22Rv1 (cell line): ENCODE data around the gene SRSF12.

ENCODE experiments used
- H3K27ac ChIP-seq: fragments of 450-650 bp; 2 replicates; pipeline ENCODE4 v1.5.1; 2017
- ZFX ChIP-seq: fragments of 450-650 bp; IDR thresholded peaks from 2 replicates; pipeline ENCODE4 v1.6.1; 2017; ENCODE audit warnings: antibody characterized with exemption, borderline replicate concordance
- TF ChIP-seq, protein P1 (sequence below): fragments of 450-650 bp; IDR thresholded peaks from 2 replicates; pipeline ENCODE4 v1.5.1; 2017; ENCODE audit warnings: mild to moderate bottlenecking

SRSF12 gene

DNA sequence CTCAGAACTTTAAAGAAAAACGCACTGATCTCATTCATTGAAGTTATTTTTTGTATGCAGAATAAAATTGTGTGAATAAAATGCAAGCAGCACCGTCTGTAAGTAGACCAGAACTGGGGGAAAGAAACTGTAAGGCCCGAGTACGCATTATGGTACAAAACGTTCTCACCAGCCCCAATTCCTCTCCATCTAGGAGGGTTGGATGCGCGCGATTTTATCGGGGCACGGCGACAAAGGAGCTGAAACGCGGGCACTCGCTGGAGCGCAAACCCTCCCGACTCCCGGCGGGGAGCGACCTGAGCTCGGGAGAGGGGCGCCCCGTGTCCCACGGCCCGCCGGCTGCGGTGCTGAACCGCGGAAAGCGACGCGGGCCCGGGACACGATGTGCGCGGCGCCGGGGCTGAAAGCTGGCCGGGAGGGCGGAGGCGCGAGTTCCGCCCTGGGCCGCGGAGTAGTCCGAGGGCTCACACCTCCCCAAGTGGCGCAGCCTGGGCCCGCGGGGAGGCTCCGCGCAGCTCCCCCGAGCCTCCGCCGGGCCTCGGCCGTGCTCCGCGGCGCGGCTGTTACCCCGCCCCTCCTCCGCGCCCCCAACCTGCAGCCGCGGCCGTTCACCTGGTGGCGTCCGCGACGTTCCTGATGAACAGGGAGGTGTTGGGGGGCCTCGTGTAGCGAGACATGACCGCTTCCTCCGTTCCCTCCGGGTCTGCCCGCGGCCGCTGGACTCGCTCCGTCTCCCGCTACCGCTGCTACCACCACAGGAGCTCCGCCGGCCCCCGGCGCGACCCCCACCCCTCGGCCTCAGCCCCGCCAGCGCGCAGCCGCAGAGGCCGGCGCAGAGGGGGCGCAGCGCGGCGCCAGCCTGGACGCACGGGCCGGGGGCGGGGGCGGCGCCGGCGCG is at the start of gene SRSF12:
TSS of gene SRSF12 (minus strand) at position 861 of the 898 bp plus-strand sequence. CDS start at position 677, 184 bp downstream.
- H3K27ac ChIP-seq = no peak within 1 kb of the TSS
- TF ChIP-seq, protein P1, sequence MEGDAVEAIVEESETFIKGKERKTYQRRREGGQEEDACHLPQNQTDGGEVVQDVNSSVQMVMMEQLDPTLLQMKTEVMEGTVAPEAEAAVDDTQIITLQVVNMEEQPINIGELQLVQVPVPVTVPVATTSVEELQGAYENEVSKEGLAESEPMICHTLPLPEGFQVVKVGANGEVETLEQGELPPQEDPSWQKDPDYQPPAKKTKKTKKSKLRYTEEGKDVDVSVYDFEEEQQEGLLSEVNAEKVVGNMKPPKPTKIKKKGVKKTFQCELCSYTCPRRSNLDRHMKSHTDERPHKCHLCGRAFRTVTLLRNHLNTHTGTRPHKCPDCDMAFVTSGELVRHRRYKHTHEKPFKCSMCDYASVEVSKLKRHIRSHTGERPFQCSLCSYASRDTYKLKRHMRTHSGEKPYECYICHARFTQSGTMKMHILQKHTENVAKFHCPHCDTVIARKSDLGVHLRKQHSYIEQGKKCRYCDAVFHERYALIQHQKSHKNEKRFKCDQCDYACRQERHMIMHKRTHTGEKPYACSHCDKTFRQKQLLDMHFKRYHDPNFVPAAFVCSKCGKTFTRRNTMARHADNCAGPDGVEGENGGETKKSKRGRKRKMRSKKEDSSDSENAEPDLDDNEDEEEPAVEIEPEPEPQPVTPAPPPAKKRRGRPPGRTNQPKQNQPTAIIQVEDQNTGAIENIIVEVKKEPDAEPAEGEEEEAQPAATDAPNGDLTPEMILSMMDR = peak; percentile 10; the same call in 1 of the 2 replicates
- no peak for TF ChIP-seq ZFX

DNA sequence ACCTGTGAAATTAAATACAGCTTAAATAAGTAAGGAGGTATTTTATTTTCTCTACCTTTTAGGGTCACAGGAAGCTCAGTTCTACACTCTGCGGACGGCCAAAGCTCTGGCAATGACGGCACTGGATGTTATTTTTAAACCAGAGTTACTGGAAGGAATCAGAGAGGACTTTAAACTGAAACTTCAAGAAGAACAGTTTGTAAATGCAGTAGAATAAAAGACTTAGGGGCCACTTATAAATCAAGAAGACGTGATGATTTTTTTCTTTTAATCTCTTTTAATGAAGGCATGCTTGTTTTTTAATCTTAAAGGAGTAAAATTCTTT is 44.1 kb upstream of the SRSF12 start:
- no peak for TF ChIP-seq ZFX
- TF ChIP-seq, protein P1 = no peak
- H3K27ac ChIP-seq = no peak overlapping the region

DNA sequence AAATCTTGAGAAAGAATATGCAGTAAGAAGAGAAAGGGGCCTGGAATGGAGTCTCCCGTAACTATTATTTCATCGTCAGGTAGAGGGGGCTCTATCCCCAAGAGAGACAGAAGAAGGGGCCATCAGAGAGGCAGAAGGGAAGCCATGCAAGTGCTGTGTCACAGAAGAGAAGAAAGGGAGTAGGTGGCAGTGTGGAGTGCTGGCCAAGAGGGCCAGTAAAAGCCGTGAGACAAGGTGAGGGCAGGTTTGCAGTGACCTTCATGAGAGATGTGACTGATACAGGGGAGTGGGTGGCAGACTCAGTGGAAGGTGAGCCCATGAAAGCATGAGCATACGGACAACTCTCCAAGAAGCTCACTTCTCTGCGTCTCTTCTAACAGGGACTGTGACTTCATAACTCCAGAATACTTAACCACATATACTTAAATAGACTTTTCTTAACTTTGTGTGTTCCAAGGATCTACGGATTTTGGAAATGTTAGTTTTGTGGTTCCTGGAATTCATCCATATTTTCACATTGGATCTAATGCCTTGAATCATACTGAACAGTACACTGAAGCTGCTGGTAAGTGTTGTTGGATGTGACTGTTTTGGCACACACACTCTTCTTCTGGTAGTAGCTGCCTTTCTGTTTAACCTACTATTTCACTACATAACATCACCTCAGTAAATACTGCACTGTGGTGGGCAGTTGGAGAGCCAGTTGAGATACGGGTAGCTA is 43.6 kb upstream of the SRSF12 start:
- TF ChIP-seq, protein P1 = no peak
- no peak for TF ChIP-seq ZFX

DNA sequence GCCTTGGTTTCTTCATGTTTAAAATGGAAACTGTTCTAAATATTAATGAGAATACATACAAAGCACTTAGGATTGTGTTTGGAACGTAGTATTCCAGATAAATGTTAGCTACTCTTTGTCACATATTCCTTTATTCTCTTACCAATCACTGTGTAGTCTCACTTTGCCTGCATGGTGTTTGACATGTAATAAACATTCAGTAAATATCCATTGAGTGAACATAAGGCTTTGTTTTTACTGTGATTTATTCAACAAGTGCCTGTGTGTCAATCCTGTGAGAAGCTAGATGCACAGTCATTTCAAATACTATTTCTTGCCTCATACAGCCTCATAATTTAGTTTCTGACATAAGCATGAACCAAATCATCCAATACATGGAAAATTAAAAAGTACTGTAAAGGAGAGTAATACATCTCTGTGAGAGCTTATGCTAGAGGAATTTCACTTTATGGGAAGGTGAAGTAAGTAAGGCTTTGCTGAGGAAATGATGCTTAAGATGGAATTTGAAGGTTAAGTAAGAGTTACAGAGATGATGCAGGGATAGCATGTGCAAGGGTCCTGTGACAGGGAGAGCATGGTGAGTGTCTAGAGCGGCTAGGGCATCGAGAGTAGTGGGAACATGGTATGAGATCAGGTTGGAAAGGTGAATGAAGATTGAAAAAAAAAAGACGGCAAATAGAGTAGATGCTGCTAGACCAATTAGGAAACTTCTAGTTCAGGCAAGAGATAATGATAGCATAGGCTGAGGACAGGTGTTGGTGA is 42.6 kb upstream of the SRSF12 start:
- no peak overlapping the region for H3K27ac ChIP-seq
- TF ChIP-seq, protein P1 = no peak
- TF ChIP-seq ZFX = no peak

More for the DNA sequence above, 43.6 kb upstream of the SRSF12 start:
- H3K27ac ChIP-seq = no peak overlapping the region

DNA sequence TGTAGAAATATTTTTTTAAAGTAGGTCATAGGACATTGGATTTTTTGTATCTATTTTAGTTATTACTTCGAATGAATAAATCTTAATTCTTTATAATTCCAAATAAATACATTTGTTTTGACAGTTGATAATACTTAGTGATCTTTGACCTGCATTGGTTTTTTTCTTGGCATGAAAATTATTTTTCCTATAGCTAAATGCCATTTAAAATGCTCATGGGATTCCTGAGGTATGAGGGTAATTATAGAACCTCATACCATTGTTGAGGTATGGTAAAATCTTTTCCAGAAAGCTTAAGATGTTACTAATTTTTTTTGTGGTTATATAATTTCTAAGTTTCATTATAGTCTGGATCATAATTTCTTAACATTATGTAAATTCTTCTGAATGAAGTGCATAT is 36.3 kb upstream of the SRSF12 start:
- no peak overlapping the region for H3K27ac ChIP-seq
- no peak for TF ChIP-seq ZFX

DNA sequence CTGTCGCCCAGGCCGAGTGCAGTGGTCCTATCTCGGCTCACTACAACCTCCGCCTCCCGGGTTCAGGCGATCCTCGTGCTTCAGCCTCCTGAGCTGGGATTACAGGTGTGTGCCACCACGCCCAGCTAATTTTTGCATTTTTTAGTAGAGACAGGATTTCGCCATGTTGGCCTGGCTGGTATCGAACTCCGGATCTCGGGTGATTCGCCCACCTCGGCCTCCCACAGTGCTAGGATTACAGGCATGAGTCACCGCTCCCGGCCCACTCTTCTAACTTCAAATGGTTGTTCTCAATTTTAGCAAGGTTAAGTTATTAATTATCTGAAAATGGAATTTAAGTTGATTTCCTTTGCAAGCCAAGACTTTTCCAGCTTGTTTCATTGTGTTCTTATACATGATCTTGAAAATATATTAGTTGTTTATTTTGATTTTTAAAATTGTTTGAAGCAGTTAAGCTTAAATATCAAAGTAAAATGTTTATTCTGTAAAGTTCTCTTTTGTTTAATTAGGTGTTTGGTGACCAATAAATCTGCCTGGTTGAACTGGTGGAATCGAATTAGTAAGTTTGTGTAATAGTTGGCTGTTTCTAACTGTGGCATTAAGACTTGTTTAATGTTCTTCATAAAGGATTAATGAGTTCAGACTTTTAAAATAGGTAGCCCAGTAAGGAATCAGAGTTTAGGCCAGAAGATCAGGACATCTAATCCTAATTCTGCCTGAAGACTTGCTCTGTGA is 30.3 kb upstream of the SRSF12 start:
- peak overlapping the region; percentile 70 for H3K27ac ChIP-seq
- TF ChIP-seq, protein P1 = no peak
- no peak for TF ChIP-seq ZFX
